ENCODE results near the gene CCSER2. TPM values are rescaled to one million over a fixed set of nuclear protein-coding genes. Genes with fewer than 3 reads are reported as not detected.

Gene CCSER2
- total RNA-seq, 1 experiment from 2014 or later: 28.9 TPM

DNA sequence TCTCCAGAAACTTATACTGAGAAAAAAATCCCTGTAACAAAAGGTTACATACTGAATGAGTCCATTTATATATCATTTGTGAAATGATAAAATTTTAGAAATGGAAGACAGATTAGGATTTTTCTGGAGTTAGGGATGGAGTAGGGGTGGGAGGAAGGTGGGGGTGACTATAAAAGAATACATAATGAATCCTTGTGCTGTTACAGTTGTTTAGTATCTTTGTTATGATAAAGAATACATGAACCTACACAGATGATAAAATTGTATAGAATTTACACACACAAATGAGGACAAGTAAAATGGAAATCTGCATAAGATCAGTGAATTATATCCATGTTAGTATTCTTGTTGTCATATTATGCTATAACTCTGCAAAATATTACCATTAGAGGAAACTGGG is 41.7 kb upstream of the CCSER2 start:
- no peaks in the 10 kb centered on the region for H3K79me2 ChIP-seq (ENCODE audit: insufficient read depth, low read length)
- RAD21 ChIA-PET (ENCODE audit: low non-redundant PET in 1 of 2, low total read pairs in 2 of 2, uncharacterized antibody in 2 of 2, unreplicated experiment in 2 of 2): no interaction called here
- peaks cover 29% of the 10 kb centered on the region; the same call in 1 of the 2 replicates for H3K27me3 ChIP-seq (ENCODE audit: insufficient read depth, low read length)
- DNase-seq (ENCODE audit: low read depth, low spot score) (no peak), ATAC-seq (no peak)
- H2AFZ ChIP-seq (ENCODE audit: low read depth, low read length, poor library complexity, severe bottlenecking): no peak overlapping the region
- H3K9ac ChIP-seq (ENCODE audit: low read length): no peak overlapping the region
- no peaks in the 10 kb centered on the region for H4K20me1 ChIP-seq (ENCODE audit: insufficient read depth)
- CTCF ChIA-PET: no interaction called here
- H3K27ac ChIP-seq (ENCODE audit: low read depth, low read length): no peak overlapping the region
- POLR2A ChIA-PET: no interaction called here
- H3K4me1 ChIP-seq (ENCODE audit: control insufficient read depth in 1 of 2, insufficient read depth in 2 of 2, low read length in 2 of 2): no peaks in the 10 kb centered on the region
- H3K9me2 ChIP-seq (ENCODE audit: insufficient read depth): no peaks in the 10 kb centered on the region
- BruUV-seq (replicated peaks): no TSS peak
- intact Hi-C loops (cut with micrococcal nuclease): no loop called here
- no peak overlapping the region for H3K4me2 ChIP-seq (ENCODE audit: low read length)
- H3K9me3 ChIP-seq (ENCODE audit: control insufficient read depth in 1 of 2, insufficient read depth in 1 of 2, low read depth in 1 of 2, low read length in 2 of 2): no peaks in the 10 kb centered on the region
- no peak overlapping the region for H3K4me3 ChIP-seq (replicated peaks in 1 of 2; ENCODE audit: low read depth in 1 of 2, low read length in 2 of 2)
- TF ChIP-seq EZH2phosphoT487 (IDR thresholded peaks at IDR 0.05; ENCODE audit: borderline replicate concordance): no peak
- no peak for TF ChIP-seq SRF (IDR thresholded peaks at IDR 0.05; ENCODE audit: low read depth)
- TF ChIP-seq JUND (IDR thresholded peaks at IDR 0.05): no peak
- TF ChIP-seq SP1 (IDR thresholded peaks at IDR 0.05; ENCODE audit: low read depth): no peak
- TF ChIP-seq EZH2 (IDR thresholded peaks at IDR 0.05): no peak
- no peak for TF ChIP-seq SIN3A (IDR thresholded peaks at IDR 0.05; ENCODE audit: low read depth)
- no peak for TF ChIP-seq ZFX (IDR thresholded peaks at IDR 0.05)
- TF ChIP-seq EGR1 (IDR thresholded peaks at IDR 0.05; ENCODE audit: low read depth): no peak
- TF ChIP-seq YY1 (IDR thresholded peaks at IDR 0.05; ENCODE audit: extremely low read depth, insufficient replicate concordance, low read depth, low read length): no peak
- TF ChIP-seq POLR2AphosphoS5 (IDR thresholded peaks at IDR 0.05; ENCODE audit: low read depth, low read length): no peak
- TF ChIP-seq, protein P1, sequence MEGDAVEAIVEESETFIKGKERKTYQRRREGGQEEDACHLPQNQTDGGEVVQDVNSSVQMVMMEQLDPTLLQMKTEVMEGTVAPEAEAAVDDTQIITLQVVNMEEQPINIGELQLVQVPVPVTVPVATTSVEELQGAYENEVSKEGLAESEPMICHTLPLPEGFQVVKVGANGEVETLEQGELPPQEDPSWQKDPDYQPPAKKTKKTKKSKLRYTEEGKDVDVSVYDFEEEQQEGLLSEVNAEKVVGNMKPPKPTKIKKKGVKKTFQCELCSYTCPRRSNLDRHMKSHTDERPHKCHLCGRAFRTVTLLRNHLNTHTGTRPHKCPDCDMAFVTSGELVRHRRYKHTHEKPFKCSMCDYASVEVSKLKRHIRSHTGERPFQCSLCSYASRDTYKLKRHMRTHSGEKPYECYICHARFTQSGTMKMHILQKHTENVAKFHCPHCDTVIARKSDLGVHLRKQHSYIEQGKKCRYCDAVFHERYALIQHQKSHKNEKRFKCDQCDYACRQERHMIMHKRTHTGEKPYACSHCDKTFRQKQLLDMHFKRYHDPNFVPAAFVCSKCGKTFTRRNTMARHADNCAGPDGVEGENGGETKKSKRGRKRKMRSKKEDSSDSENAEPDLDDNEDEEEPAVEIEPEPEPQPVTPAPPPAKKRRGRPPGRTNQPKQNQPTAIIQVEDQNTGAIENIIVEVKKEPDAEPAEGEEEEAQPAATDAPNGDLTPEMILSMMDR (IDR thresholded peaks at IDR 0.05 in 2 of 3, conservative IDR thresholded peaks at IDR 0.05 in 1 of 3; ENCODE audit: borderline replicate concordance in 1 of 3, insufficient read depth in 1 of 3, low read depth in 2 of 3, low read length in 2 of 3): no peak
- no peak for TF ChIP-seq CBX3 (IDR thresholded peaks at IDR 0.05; ENCODE audit: low read depth)
- TF ChIP-seq ATF3 (IDR thresholded peaks at IDR 0.05): no peak
- no peak for TF ChIP-seq TCF7L2 (IDR thresholded peaks at IDR 0.05; ENCODE audit: borderline replicate concordance, extremely low read depth, insufficient read depth, insufficient read length)
- TF ChIP-seq POLR2A (IDR thresholded peaks at IDR 0.05; ENCODE audit: borderline replicate concordance, extremely low read depth, insufficient read depth, insufficient read length): no peak
- no peak for TF ChIP-seq REST (IDR thresholded peaks at IDR 0.05; ENCODE audit: low read depth)
- TF ChIP-seq RAD21 (IDR thresholded peaks at IDR 0.05; ENCODE audit: low read depth): no peak
- TF ChIP-seq ZNF274 (IDR thresholded peaks at IDR 0.05; ENCODE audit: low read depth, low read length): no peak
- no peaks in the 10 kb centered on the region for H3K36me3 ChIP-seq (ENCODE audit: control insufficient read depth in 1 of 2, insufficient read depth in 2 of 2, low read length in 2 of 2)
